Left renal pelvis (tissue), 4 donors: ENCODE measurements around the gene XYLT1. TPM values are rescaled to one million over a fixed set of nuclear protein-coding genes. Genes with fewer than 3 reads are reported as not detected.
A peak's percentile ranks its signal among the peaks of the same experiment; 100 is the strongest.
"Not testable (repeated sequence)": the region's sequence is repeated elsewhere in the genome, so short reads cannot be mapped to it uniquely, and the experiment has no call there.

ENCODE experiments used
- DNase-seq, 4 donors: peaks; one replicate each; pipeline ENCODE4 v3.0.0-alpha.2; 2013; ENCODE audit warnings: low read depth in 4 of 4, low spot score in 3 of 4
- polyA plus RNA-seq, 4 donors: library from polyadenylated mRNA; unstranded; fragments of 120-200 nt; gene quantifications; one replicate each; pipeline ENCODE4 v1.2.1, GENCODE V29; 2013; ENCODE audit not compliant: insufficient read length in 4 of 4

The XYLT1 gene
- polyA plus RNA-seq, 4 donors: 5.8 to 8.6 (median 7.3) TPM

- DNase-seq: no peak
Measured at GRCh38 chr16:17493012-17493411, 22.3 kb upstream of the XYLT1 start.

DNA sequence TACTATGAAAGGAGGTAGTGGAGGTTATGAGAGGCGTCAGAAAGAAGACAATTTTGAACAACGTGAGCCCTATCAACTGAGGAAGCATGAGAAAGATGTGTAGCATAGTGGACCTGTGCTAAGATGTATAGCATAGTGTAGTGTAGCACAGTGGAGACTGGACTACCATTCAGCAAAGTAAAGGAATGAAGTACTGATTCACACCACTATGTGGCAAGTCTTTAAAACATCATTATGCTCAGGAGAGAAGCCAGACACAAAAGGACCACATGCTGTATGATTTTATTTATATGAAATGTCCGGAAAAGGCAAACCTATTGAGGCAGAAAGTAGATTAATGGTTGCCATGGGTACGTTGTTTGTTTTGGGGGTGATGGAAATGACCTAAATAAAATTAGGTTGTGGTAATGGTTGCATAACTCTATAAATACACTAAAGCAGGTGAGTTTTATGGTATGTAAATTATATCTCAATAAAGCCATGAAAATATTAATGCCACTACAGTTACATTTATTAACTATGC lies 20.4 kb upstream of the XYLT1 start:
- DNase-seq: no peak

DNA sequence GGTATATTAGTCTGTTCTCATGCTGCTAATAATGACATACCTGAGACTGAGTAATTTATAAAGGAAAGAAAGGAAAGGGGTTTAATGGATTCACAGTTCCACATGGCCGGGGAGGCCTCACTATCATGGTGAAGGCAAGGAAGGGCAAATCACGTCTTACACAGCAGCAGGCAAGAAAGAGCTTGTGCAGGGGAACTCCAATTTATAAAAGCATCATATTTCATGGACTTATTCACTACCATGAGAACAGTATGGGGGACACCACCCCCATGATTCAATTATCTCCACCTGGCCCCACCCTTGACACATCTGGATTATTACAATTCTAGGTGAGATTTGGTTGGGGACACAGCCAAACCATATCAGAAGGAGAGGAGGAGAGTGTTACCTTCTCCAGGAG lies 17.7 kb upstream of the XYLT1 start:
- no peak for DNase-seq

- DNase-seq: no peak
Measured at GRCh38 chr16:17483351-17483750, 12.6 kb upstream of the XYLT1 start.

DNA sequence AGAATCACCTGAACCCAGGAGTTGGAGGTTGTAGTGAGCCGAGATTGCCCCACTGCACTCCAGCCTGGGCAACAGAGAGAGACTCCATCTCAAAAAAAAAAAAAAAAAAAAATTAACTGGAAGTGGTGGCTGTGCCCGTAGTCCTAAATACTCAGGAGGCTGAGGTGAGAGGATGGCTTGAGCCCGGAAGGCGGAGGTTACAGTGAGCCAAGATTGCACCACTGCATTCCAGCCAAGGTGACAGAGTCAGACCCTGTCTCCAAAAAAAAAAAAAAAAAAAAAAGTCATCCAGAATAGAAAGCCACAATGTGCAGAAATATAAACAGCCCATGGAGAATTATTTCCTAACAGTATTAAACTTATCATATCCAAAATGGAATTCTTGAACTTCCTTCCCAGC lies 11.6 kb upstream of the XYLT1 start:
- not testable (repeated sequence) for DNase-seq

GRCh38 chr16:17481736-17482135 lies 11.0 kb upstream of the XYLT1 start:
- DNase-seq: no peak

GRCh38 chr16:17477260-17477545 lies 6.4 kb upstream of the XYLT1 start:
- DNase-seq: not testable (repeated sequence)

DNA sequence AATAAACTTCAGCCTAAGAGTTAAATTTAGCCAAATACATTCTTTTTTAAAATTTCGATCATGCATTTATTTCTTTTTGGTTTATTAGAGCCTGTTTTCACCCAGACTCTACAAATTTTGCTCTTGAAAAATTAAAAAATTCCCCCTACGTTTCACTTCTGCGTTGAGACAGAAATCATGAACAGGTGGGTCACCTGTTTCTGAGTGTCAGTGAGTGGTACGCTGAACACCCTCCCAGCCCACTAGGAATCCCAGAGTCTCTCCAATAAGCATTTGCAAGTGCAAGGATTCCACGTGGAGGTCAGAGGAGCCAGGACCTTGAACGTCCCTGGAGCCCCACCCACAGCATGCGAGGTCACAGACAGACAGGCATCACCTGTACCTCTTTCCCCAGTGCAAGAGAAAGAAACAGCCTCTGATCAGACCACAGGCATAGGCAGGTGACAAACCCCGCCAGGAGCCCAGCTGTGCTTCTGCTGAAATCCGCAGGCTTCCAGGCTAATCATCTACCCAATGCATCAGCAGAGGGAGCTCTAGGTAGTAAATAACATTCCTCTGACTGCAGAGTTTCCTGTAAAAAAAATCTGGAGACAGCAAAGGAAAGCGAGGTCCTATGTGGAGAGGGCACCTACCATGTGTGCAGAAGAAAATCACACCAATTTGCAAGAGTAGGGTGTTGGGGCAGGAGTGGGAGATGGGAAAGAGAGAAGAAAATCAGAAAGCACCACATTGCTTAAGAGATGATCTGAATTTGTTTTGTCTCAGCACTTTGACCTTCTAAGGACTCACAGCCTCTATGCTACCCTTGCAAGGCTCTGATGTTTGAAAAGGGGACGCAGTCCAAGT lies 5.9 kb upstream of the XYLT1 start:
- no peak for DNase-seq

- no peak for DNase-seq
Measured at GRCh38 chr16:17475104-17475503, 4.3 kb upstream of the XYLT1 start.

DNA sequence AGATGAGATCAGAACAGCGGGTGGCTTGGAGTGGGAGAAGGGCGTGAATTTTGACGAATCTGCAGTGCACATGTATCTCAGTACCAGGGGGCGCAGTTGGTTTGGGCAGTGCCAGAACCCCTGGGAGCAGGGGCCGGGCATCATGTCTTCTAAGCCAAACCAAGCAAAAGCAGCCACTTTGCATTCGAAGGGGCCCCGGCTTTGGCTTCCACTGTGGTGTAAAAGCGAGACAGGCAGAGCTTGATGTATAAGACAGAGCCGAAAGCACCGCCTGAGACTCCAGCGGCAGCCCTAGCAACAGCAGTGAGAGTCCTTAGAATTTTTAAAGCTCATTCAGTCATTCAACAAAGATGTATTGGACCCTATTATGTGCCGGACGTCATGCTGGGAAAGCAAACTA lies 3.8 kb upstream of the XYLT1 start:
- no peak for DNase-seq

DNA sequence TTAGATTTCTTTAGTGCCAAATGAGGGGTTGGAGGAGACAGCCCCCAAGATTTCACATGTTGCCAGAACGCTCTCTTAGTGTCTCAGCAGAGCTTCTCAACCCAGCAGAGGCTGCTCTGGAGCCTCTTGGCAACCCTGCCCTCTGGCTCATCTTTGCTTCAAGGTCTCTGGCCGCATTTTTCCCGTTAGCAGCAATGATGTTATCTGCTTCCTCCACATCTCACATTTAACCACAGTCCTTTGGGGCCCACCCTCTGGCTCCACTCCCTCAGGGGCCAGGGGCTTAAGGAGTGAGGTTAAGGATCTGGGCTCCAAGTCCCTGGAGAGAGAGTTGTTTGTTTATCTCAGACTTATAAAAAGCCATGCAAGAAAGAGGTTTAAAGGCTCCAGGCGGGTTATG lies 3.3 kb upstream of the XYLT1 start:
- DNase-seq: no peak

DNA sequence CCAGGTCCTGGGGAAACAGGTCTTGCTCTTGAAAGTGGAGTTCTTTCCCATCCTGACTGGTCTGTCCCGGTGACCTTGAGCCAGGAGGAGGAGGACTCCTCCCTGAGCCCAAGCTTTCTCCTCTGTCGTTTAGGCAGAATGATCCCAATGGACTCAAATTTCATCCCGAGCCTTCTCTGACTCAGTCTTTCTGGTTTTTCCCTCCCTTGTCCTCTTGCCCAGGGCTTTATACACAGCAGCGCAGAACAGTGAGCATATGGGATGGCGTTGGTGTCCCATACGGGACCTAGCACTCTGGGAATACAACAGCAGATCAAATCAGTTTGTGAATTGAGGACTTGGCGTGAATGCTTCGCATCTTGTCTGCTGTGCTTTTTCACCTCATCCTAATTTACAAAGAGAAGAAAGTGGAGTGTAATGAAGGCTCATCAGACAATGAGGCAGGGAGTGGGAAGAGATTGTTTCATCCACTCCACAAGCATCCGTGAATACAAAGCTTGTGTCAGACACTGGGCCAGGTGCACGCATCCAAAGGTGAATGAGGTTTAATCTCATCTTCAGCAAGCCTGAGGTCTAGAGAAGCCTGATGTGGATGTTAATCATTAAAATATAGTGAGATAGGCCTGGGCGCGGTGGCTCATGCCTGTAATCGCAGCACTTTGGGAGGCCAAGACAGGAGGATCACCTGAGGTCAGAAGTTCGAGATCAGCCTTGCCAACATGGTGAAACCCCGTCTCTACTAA lies 1.1 kb upstream of the XYLT1 start:
- no peak for DNase-seq

- DNase-seq: no peak
Measured at GRCh38 chr16:17470182-17470907, 415 bp downstream of the XYLT1 start.

DNA sequence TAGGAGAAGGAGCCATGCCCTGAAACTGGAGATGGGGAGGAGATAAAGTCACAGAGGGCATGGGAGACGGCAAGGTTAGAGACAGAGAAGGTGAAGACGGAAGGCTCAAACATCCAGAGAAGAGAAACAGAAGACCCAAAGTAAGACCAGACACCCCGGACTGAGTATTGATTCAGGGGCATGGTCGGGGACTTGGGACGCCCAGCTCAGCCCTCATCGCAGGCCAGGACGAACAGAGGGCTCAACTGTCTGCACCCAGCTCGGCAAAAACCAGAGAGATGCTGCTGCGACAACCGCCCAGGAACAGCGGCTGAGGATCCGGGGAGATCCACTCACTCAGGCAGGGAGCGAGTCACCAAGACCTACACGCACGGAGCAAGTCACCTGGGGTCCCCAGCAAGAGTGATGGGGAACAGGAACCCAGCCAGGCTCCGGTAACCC lies 999 bp downstream of the XYLT1 start:
- no peak for DNase-seq

DNA sequence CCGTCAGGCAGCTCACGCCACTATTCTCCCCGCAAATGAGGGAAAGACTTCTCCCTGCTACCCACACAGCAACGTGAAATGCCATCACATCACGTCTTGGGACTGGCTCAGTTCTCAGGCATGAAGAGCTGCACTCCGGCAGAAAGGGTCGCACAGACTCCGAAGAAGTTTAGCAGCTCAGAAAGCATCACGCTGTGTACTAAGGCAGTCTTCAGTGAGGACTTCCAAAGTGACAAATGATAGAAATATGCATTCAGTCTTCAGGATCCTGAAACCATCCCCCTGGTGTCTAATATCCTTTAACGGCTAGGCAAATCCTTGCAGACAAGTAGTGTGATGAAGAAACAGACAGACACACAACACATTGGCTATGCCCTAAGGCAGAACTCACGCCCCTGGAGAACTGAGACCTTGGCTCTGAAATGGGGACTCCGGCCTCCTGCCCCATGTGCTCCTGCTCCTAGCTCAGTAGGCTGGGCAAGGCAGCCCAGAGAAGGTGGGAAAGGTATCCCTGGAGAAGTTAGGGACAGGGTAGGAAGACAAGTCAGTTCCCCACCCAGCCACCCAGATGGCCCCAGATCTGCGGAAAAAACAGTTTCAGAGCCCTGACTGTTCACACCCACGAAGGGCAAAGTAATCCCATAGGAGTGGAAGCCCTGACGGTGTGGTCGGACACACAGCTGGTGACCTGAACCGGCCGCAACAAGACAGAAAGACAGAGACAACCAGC lies 1.6 kb downstream of the XYLT1 start:
- DNase-seq: no peak

- no peak for DNase-seq
Measured at GRCh38 chr16:17468611-17469010, 2.1 kb downstream of the XYLT1 start.

- peak in 3 of 4 donors; percentile 53 to 64 (median 57) for DNase-seq
Measured at GRCh38 chr16:17467923-17468540, 2.7 kb downstream of the XYLT1 start.

- DNase-seq: no peak
Measured at GRCh38 chr16:17466876-17467275, 3.9 kb downstream of the XYLT1 start.

GRCh38 chr16:17465460-17465859 lies 5.3 kb downstream of the XYLT1 start:
- no peak for DNase-seq

DNA sequence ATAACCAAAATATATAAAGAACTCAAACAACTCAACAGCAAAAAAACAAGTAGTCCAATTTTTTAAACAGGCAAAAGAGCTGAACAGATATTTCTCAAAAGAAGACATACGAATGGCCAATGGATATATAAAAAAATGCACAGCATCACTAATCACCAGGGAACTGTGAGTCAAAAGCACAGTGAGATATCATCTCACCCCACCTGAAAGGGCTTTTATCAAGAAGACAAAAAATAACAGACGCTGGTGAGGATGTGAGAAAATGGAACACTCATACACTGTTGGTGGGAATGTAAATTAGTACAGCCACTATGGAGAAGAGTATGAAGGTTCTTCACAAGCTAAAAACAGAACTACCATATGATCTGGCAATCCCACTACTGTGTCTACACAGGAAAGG lies 7.4 kb downstream of the XYLT1 start:
- DNase-seq: no peak
